ENCODE results near the gene CNDP1.

- TF ChIP-seq CTCF (IDR thresholded peaks at IDR 0.05): no peak
- TF ChIP-seq ZFX (IDR thresholded peaks at IDR 0.05; ENCODE audit: borderline replicate concordance): no peak
Measured at GRCh38 chr18:74574916-74575315, 40.6 kb downstream of the CNDP1 start.

Data from 22Rv1 (cell line).